Neuronal stem cell (in vitro differentiated cells): Measurements from ENCODE around the gene PPARG.

Experiments
- DNase-seq: peaks from one replicate; pipeline ENCODE4 v3.0.0-alpha.2; 2013; ENCODE audit warnings: low spot score
- H2AFZ ChIP-seq: one replicate; pipeline ENCODE4 v1.6.1; 2013; ENCODE audit warnings: mild to moderate bottlenecking, low read length, inconsistent platforms
- H2AK5ac ChIP-seq: 2 replicates; pipeline ENCODE4 v1.6.1; 2013; ENCODE audit warnings: low read depth, mild to moderate bottlenecking, inconsistent platforms, low read length, moderate library complexity, mixed read lengths
- H2BK120ac ChIP-seq: 2 replicates; pipeline ENCODE4 v1.6.1; 2013; ENCODE audit warnings: low read depth, mild to moderate bottlenecking, inconsistent platforms, low read length, moderate library complexity, mixed read lengths
- H2BK12ac ChIP-seq: one replicate; pipeline ENCODE4 v1.6.1; 2013; ENCODE audit warnings: low read length, inconsistent platforms
- H2BK15ac ChIP-seq: 2 replicates; pipeline ENCODE4 v1.6.1; 2013; ENCODE audit warnings: mild to moderate bottlenecking, low read length, inconsistent platforms, mixed read lengths
- H2BK5ac ChIP-seq: one replicate; pipeline ENCODE4 v1.6.1; 2013; ENCODE audit warnings: inconsistent platforms, mild to moderate bottlenecking, low read length, moderate library complexity
- H3K14ac ChIP-seq: one replicate; pipeline ENCODE4 v1.6.1; 2013; ENCODE audit warnings: low read length, inconsistent platforms
- H3K18ac ChIP-seq: 2 replicates; pipeline ENCODE4 v1.6.1; 2013; ENCODE audit warnings: low read length, inconsistent platforms
- H3K23ac ChIP-seq: 2 replicates; pipeline ENCODE4 v1.6.1; 2013; ENCODE audit warnings: low read depth, mild to moderate bottlenecking, mixed read lengths, low read length, inconsistent platforms; ENCODE audit not compliant: poor library complexity
- H3K27ac ChIP-seq: replicated peaks from 3 replicates; pipeline ENCODE4 v1.5.1; 2013; ENCODE audit warnings: low read length, inconsistent platforms
- H3K27me3 ChIP-seq, 3 experiments: 2 replicates each; pipeline ENCODE4 v1.6.1; 2013; ENCODE audit warnings: low read length in 3 of 3, mild to moderate bottlenecking in 2 of 3, inconsistent platforms in 1 of 3, low read depth in 1 of 3, mixed read lengths in 1 of 3, moderate library complexity in 1 of 3; ENCODE audit not compliant: control insufficient read depth in 3 of 3, insufficient read depth in 3 of 3
- H3K36me3 ChIP-seq, 2 donors: replicated peaks in 1 of 2; 2 replicates each; pipeline ENCODE4 v1.6.1; 2013; ENCODE audit warnings: low read length in 2 of 2; ENCODE audit not compliant: control insufficient read depth in 2 of 2, insufficient read depth in 2 of 2
- H3K4ac ChIP-seq: 2 replicates; pipeline ENCODE4 v1.6.1; 2013; ENCODE audit warnings: inconsistent platforms, mild to moderate bottlenecking, low read length, moderate library complexity
- H3K4me1 ChIP-seq, 2 donors: 1 replicate in 1 of 2; 2 replicates in 1 of 2; pipeline ENCODE4 v1.6.1; 2013; ENCODE audit warnings: low read length in 2 of 2, low read depth in 1 of 2; ENCODE audit not compliant: control insufficient read depth in 2 of 2, insufficient read depth in 1 of 2
- H3K4me2 ChIP-seq: one replicate; pipeline ENCODE4 v1.6.1; 2013; ENCODE audit warnings: mild to moderate bottlenecking, low read length, inconsistent platforms; ENCODE audit not compliant: insufficient read depth, poor library complexity, severe bottlenecking
- H3K4me3 ChIP-seq, 2 donors: 2 replicates each; pipeline ENCODE4 v1.5.1; 2013; ENCODE audit warnings: low read length in 2 of 2, mild to moderate bottlenecking in 2 of 2, inconsistent platforms in 1 of 2, moderate library complexity in 1 of 2
- H3K79me1 ChIP-seq: one replicate; pipeline ENCODE4 v1.6.1; 2013; ENCODE audit warnings: low read depth, mild to moderate bottlenecking, inconsistent platforms, low read length, moderate library complexity
- H3K9ac ChIP-seq: one replicate; pipeline ENCODE4 v1.6.1; 2013; ENCODE audit warnings: mild to moderate bottlenecking, low read depth, low read length, inconsistent platforms; ENCODE audit not compliant: poor library complexity
- H3K9me3 ChIP-seq, 2 donors: replicated peaks in 1 of 2; 2 replicates each; pipeline versions ENCODE3 to v1.6.1; 2013; ENCODE audit warnings: low read length in 2 of 2, mild to moderate bottlenecking in 2 of 2, inconsistent platforms in 1 of 2, low read depth in 1 of 2, mixed read lengths in 1 of 2, moderate library complexity in 1 of 2; ENCODE audit not compliant: control insufficient read depth in 2 of 2, insufficient read depth in 1 of 2
- H4K8ac ChIP-seq: one replicate; pipeline ENCODE4 v1.6.1; 2013; ENCODE audit warnings: low read depth, mild to moderate bottlenecking, inconsistent platforms, low read length, moderate library complexity
- H4K91ac ChIP-seq: one replicate; pipeline ENCODE4 v1.6.1; 2013; ENCODE audit warnings: low read length, low read depth, mild to moderate bottlenecking, inconsistent platforms; ENCODE audit not compliant: poor library complexity
- WGBS, 2 donors: extraction: QIAGEN DNeasy Blood & Tissue Kit; methylation state at CpG; one replicate each; pipeline ENCODE4 v1.1.7; 2013; ENCODE audit warnings: missing lambda C conversion rate in 2 of 2, mixed read lengths in 1 of 2; ENCODE audit not compliant: insufficient read length in 2 of 2, insufficient replicate concordance in 1 of 2; ENCODE audit errors: extremely low coverage in 2 of 2; 5-methylcytosine and 5-hydroxymethylcytosine counted together

Gene PPARG

GRCh38 chr3:12449889-12450682, 161.2 kb downstream of the PPARG start:
- no peak overlapping the region for H3K4me3 ChIP-seq
- H3K36me3 ChIP-seq, result no peaks in the 10 kb centered on the region
- H3K4me2 ChIP-seq, result no peak overlapping the region
- no peak overlapping the region for H2BK15ac ChIP-seq
- no CpG with 5 or more reads among the region's 8 CpGs for WGBS, 2 donors
- no peak overlapping the region for H2BK12ac ChIP-seq
- H3K4ac ChIP-seq, result no peak overlapping the region
- no peak overlapping the region for H2BK120ac ChIP-seq
- H2AFZ ChIP-seq, result peak overlapping the region; percentile 30
- no peak overlapping the region for H3K9ac ChIP-seq
- H3K27ac ChIP-seq, result no peak overlapping the region
- peaks cover 0 to 12% (median 0%) of the 10 kb centered on the region in 3 experiments for H3K27me3 ChIP-seq
- H3K23ac ChIP-seq, result no peak overlapping the region
- H3K4me1 ChIP-seq, result peaks cover 0 to 11% of the 10 kb centered on the region in 2 donors
- H3K18ac ChIP-seq, result peak overlapping the region; percentile 36
- H3K9me3 ChIP-seq, result peaks cover 0 to 2% of the 10 kb centered on the region in 2 donors
- H4K91ac ChIP-seq, result no peak overlapping the region
- no peak overlapping the region for H3K14ac ChIP-seq
- no peak for DNase-seq
- no peak overlapping the region for H4K8ac ChIP-seq
- no peak overlapping the region for H2AK5ac ChIP-seq
- no peaks in the 10 kb centered on the region for H3K79me1 ChIP-seq
- no peak overlapping the region for H2BK5ac ChIP-seq

GRCh38 chr3:12451481-12451880, 162.6 kb downstream of the PPARG start:
- Histone ChIP-seq H3K4me2 (no peak overlapping the region), H2BK5ac (no peak overlapping the region), H3K4me1 (peaks cover 0 to 9% of the 10 kb centered on the region in 2 donors), H3K27ac (no peak overlapping the region), H3K18ac (no peak overlapping the region), H4K91ac (no peak overlapping the region), H4K8ac (no peak overlapping the region), H2BK12ac (no peak overlapping the region), H2AK5ac (no peak overlapping the region), H3K9me3 (peaks cover 0 to 2% of the 10 kb centered on the region in 2 donors), H2AFZ (no peak overlapping the region), H2BK120ac (no peak overlapping the region), H3K14ac (no peak overlapping the region), H3K4ac (no peak overlapping the region), H3K79me1 (no peaks in the 10 kb centered on the region), H3K36me3 (no peaks in the 10 kb centered on the region), H3K4me3 (no peak overlapping the region), H2BK15ac (no peak overlapping the region), H3K27me3 (peaks cover 0 to 3% (median 0%) of the 10 kb centered on the region in 3 experiments), H3K9ac (no peak overlapping the region), H3K23ac (no peak overlapping the region)
- WGBS, 2 donors, result no CpG with 5 or more reads among the region's 5 CpGs
- DNase-seq, result no peak

- no CpG with 5 or more reads among the region's 1 CpG for WGBS, 2 donors
- H2BK12ac ChIP-seq, result no peak overlapping the region
- no peak overlapping the region for H3K4me3 ChIP-seq
- no peak overlapping the region for H3K9ac ChIP-seq
- no peak overlapping the region for H3K14ac ChIP-seq
- no peak overlapping the region for H3K4ac ChIP-seq
- H3K18ac ChIP-seq, result no peak overlapping the region
- no peak overlapping the region for H2BK5ac ChIP-seq
- no peak overlapping the region for H3K4me2 ChIP-seq
- no peak overlapping the region for H2BK15ac ChIP-seq
- H3K27me3 ChIP-seq, result peaks cover 0 to 3% (median 0%) of the 10 kb centered on the region in 3 experiments
- H3K27ac ChIP-seq, result no peak overlapping the region
- H3K36me3 ChIP-seq, result no peaks in the 10 kb centered on the region
- peaks cover 0 to 9% of the 10 kb centered on the region in 2 donors for H3K4me1 ChIP-seq
- no peak overlapping the region for H3K23ac ChIP-seq
- H2AK5ac ChIP-seq, result no peak overlapping the region
- H4K91ac ChIP-seq, result no peak overlapping the region
- H3K79me1 ChIP-seq, result no peaks in the 10 kb centered on the region
- peaks cover 0 to 2% of the 10 kb centered on the region in 2 donors for H3K9me3 ChIP-seq
- no peak overlapping the region for H2AFZ ChIP-seq
- H4K8ac ChIP-seq, result no peak overlapping the region
- H2BK120ac ChIP-seq, result peak overlapping the region; percentile 68
- no peak for DNase-seq
Measured at GRCh38 chr3:12451960-12452359, 163.1 kb downstream of the PPARG start.

DNA sequence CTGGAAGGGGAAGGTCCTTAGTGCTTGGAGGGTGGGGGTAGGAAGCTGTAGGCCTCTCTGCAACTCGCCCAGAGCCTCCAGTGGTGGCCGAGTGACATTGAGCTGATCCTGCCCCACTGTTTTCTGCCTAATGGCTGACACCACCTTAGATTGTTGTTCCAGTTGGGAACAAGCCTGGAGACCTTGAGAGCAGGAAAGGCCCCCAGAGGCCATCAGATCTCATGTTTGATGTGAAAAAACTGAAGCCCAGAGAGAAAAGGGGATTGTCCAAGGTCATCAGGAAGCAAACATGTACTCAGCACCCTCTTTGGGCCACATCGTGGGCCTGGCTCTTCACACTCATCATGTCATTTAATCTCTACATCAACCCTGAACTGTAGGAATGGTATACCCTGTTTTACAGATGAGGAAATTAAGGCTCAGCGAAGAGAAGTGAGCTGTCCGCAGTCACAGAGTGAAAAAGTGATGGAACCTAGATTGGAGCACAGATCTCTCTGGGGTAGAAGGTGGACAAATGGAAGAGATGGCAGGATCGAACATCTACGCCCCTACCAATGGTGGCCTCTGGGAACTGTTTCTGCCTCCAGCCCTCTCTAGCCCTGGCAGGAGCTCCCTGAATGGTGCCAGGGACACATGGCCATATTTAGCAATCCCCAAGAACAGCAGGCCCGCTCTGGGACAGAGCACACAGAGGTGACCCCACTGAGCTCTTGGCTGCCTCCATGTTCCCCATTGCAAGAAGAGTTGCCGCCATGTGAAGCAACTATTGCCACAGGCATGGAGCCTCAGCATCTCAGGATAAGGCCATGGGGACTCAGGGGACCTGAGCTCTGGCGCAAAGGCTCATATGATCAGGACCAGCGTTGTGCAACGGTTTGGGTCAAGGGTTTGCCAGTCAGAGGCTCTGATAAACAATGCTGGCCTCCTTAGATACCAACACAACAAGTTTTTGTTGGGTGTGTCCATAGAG, 163.8 kb downstream of the PPARG start:
- no peaks in the 10 kb centered on the region for H3K36me3 ChIP-seq
- no peak overlapping the region for H3K4ac ChIP-seq
- H3K9me3 ChIP-seq, result peaks cover 0 to 2% of the 10 kb centered on the region in 2 donors
- H3K4me1 ChIP-seq, result peaks cover 0 to 9% of the 10 kb centered on the region in 2 donors
- H3K27ac ChIP-seq, result no peak overlapping the region
- no peak overlapping the region for H2AFZ ChIP-seq
- no peaks in the 10 kb centered on the region for H3K79me1 ChIP-seq
- no peak overlapping the region for H2BK12ac ChIP-seq
- H3K23ac ChIP-seq, result no peak overlapping the region
- no peak overlapping the region for H2BK15ac ChIP-seq
- peak overlapping the region; percentile 68 for H2BK120ac ChIP-seq
- no peak overlapping the region for H4K8ac ChIP-seq
- no peak overlapping the region for H3K4me3 ChIP-seq
- no peak overlapping the region for H3K14ac ChIP-seq
- H2BK5ac ChIP-seq, result no peak overlapping the region
- H3K4me2 ChIP-seq, result no peak overlapping the region
- no peak overlapping the region for H3K9ac ChIP-seq
- no peak for DNase-seq
- no peak overlapping the region for H2AK5ac ChIP-seq
- no peak overlapping the region for H4K91ac ChIP-seq
- no CpG with 5 or more reads among the region's 12 CpGs for WGBS, 2 donors
- peaks cover 0 to 3% (median 0%) of the 10 kb centered on the region in 3 experiments for H3K27me3 ChIP-seq
- no peak overlapping the region for H3K18ac ChIP-seq
